ENCODE data around the gene GEMIN4.
"Not testable (repeated sequence)": the region's sequence is repeated elsewhere in the genome, so short reads cannot be mapped to it uniquely, and the experiment has no call there.

The GEMIN4 gene

DNA sequence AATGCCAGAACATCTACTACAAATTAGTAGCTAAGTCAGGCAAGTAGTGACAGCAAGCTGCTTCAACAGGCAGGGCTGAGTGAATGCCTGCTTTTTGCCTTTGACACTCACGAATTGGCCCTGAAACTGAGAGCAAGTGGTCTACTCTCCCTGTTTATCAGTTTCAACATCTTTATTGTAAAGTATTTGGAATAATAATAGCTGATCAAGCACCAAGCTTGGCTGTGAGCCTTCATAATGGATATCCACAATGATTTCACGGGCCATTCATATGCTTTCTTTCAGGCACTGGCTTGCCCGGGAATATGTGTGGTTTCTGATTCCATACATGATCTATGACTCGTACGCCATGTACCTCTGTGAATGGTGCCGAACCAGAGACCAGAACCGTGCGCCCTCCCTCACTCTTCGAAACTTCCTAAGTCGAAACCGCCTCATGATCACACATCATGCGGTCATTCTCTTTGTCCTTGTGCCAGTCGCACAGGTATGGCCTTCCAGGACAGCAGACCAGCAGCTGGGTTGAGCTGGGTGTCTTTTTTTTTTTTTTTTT lies 14.4 kb downstream of the GEMIN4 start:
- DNase-seq: no peak

DNA sequence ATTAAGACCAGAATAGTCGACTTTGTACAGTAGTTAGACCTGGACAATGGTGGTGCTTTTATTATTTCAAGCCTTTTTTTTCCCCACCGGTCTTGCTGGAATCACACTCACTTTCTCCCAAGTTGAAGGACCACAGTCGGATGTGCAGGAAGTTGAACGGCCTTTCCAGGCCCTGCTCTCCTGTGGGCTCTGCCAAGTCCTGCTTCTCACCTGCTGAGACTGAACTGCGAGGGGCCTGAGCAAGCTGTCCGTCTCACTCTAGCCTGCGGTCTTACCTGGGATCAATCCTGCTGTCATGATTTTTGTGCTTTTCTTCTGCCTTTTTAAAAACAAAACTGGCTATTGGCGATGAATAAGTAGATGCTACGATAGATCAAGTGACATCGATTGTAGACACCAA lies 18.3 kb downstream of the GEMIN4 start:
- DNase-seq: no peak

DNA sequence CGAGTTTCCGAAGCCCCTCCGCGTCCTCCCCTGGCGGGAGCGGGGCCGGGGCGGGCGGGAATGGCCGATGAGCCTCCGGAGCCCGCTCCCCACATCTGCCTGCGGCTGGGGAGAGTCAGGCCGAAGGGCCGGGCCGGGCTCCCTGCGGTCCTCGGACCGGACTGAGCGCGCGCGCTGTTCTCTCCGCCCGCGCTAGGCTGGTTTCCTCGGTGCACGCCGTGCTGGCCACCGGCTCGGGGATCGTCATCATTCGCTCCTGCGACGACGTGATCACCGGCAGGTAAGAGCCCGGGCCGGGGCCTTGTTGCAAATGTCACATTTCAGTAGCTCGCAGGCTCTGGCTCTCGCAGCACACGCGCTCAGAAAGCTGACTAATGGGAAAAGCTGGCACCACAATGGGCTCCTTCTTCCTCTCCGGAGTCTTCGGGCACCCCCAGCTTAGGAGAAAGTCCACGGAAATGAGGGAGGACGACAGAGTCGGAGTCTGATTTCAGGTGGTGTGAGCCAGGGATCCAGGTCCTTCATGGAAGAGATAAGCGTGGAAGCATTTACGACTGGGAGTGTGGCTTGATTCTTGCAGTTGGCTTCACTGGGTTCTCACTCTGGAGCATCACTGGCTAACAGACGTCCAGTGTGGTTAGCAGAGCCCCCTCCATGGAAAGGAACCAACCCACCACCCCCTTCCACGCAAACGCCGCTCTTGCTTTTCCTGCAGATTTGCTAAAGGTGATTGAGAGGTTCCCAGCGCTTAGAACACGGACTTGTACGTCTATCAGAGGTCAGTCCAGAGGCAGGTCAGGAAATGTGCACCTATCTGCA lies 19.0 kb downstream of the GEMIN4 start:
- peak; percentile 49 for DNase-seq

DNA sequence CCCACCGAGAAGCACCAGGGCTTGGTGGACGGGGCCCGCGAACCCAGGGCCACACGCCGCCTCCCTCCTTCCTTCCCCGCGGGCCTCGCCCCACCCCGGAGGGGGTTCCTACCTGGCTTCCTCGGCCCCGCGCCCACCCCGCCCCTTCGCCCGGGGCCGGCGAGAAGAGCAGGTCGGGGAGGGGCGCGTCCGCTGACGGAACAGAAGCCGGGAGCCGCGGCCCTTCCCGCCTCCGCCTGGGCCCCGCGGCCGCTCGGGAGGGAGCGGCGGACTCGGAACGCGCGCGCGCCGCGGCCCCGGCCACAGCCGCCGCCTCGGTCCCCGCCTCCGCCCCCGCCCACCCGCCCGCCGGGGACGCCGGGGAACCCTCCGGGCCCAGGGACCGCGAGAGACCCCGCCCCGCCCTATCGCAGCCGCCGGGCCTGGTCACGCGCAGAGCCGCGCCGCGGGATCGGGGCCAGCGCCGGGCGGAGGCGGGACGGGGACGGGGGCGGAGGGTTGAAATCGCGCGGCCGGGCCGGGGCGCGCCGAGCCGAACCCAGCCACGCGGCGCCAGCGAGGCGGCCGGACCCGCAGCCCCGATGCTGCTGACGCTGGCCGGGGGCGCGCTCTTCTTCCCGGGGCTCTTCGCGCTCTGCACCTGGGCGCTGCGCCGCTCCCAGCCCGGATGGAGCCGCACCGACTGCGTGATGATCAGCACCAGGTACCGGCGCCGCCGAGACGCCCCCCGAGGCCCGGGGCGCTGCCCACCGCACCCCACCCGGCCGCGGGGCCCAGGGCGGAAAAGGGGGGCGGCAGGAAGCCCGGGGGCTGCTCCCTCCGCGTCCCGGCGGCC lies 19.8 kb downstream of the GEMIN4 start, which contains the start of gene TLCD3A:
TLCD3A (plus strand) TSS at position 530 of the 835 bp plus-strand sequence; CDS start at position 582, 52 bp downstream.
- DNase-seq: peak; percentile 62

DNA sequence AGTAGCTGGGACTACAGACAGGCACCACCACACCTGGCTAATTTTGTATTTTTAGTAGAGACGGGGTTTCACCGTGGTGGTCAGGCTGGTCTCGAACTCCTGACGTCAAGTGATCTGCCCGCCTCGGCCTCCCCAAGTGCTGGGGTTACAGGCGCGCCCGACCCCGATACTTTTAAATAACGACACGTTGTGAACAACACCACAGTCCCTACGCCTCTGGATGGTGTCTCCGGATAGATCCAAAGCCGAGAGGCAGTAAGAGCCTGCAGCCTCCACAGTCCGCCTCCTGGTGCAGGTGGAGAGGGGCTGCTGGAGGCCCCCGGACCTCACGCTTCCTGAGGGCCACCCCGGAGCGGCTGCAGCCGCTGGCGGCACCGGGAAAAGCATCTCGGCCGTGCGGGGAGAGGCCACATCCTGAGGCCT lies 20.4 kb downstream of the GEMIN4 start:
- no peak for DNase-seq

DNA sequence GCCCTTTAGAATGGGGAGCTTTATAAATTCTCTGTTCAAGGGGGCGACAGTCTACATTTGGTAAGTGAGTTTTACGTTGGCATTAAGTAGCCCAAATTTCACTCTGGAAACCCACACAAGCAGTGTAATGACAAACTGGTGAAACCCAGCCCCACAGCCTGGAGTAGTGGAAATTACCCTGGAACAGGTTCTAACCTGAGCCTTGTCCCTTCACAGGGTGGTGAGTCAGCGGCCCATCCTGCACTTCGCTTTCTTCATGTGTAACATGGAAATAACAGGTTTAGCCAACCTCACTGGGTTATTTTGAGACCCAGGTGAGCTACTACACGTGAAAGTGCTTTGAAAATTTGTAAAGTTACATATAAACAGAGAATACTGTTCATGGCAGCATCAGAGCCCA lies 23.2 kb downstream of the GEMIN4 start:
- no peak for DNase-seq

DNA sequence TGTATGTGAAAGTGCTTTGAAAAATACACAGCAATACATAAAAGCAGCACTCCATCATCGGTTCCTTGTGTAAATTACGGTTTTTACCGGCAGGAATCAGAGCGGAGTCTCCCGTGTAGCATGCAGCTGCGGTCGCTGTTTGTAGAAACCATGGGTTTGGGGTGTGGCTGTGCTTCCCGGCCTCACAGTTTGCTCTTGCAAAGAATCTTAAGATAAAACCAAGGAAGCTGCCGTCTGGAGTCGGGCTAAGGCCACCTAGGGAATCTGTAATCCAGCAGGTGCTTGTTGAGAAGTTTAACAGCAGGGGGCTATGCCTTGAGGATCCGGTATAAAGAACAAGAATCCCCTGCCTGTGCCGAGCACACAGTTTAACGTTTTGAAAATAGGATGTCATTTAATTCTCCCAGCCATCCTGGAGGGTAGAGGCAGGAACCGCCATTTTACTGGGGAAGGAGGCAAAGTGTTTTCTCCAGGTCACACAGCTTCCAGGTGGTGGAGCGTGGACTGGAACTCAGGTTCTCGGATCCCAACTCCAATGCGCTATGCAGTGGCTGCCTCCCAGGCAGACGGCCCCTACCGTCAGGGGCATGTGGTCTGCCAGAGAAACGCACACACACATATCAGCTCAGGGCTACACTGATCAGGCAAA lies 25.7 kb downstream of the GEMIN4 start:
- DNase-seq: no peak

DNA sequence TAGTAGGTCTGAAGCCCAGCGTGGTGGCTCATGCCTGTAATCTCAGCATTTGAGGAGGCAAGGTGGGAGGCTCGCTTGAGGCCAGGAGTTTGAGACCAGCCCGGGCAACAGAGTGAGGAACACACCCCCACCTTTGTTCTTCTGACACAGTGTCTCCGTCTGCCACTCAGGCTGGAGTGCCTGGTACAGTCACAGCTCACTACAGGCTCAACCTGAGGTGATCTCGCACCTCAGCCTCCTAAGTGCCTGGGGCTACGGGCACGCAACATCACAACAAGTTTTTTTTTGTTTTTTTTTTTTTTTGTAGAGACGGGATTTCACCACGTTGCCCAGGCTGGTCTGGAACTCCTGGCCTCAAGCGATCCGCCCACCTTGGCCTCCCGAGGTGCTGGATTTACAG lies 26.3 kb downstream of the GEMIN4 start:
- no peak for DNase-seq

DNA sequence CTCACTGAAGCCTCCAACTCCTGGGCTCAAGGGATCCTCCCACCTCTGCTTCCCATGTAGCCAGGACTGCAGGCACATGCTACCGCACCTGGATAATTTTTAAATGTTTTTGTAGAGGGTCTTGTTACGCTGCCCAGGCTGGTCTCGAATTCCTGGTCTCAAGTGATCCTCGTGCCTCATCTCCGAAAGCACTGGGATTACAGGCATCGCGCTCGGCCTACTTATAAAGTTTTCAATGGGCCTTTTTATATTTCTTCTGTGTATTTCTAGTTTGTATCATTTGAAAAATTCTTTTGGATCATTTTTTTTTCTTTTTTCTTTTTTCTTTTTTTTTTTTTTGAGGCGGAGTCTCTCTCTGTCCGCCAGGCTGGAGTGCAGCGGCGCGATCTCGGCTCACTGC lies 27.0 kb downstream of the GEMIN4 start:
- DNase-seq: no peak

DNA sequence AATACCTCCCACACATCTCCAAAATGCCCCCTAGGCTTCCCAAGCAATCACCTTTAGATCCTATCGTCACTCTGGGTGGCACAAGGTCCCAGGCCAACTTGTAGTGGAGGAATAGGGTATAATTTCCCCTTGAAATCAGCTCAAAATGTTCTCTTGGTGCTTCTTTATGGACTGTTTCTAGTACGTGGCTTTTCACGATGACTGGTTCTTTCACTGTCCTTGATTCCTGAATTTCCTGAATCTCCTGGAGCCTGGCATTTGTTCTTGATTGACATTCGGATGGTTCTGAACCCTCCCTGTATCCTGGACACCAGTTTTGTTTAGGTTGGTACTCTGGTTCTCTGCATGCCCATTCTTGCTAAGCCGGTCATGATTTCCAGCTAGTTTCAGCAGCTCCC lies 30.5 kb downstream of the GEMIN4 start:
- no peak for DNase-seq

DNA sequence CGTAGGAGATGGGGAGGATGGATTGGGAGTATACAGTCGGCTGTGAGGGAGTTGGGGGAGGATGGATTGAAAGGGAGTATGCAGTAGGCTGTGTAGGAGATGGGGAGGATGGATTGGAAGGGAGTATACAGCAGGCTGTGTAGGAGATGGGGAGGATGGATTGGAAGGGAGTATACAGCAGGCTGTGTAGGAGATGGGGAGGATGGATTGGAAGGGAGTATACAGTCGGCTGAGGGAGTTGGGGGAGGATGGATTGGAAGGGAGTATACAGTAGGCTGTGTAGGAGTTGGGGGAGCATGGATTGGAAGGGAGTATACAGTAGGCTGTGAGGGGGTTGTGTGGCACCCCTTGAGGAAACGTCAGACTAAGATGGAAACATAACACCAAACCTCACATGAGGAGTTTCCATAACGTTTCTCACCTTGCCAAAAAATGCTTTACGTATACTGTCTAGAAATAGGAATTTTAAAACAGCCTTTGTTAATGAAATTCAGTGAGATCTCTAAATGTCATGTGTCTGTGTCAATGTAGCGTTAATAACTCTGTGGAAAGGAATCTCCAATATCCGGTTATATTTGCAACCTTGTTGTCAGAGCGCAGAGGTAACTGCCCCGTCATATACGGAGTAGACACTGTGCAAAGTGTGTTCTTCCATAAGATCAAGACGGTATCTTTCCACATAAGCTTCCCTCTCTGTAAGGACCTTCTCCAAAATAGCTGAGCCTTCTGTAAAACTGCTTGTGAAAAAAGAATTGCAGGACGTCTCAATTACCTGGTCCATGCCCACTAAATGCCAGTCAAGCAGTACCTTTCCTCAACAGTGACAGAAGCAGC lies 31.1 kb downstream of the GEMIN4 start:
- DNase-seq: no peak

DNA sequence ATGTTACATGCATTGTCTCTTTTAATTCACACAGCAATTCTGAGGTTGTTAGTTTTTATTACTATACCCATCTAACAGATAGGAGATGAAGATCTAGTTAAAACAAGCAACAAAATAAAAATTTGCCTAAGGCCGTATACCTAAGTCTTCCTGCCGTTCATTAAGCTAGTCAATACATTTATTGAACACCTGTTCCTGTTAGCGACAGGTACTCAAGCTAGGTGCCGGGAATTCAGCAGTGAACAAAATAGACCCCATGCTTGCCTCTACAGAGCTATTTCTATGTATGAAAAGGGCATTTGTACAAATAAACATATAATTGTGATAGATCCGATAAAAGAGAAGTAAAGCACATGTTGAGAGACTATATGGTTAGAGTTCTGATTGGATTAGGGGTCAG lies 34.0 kb downstream of the GEMIN4 start:
- DNase-seq: no peak

DNA sequence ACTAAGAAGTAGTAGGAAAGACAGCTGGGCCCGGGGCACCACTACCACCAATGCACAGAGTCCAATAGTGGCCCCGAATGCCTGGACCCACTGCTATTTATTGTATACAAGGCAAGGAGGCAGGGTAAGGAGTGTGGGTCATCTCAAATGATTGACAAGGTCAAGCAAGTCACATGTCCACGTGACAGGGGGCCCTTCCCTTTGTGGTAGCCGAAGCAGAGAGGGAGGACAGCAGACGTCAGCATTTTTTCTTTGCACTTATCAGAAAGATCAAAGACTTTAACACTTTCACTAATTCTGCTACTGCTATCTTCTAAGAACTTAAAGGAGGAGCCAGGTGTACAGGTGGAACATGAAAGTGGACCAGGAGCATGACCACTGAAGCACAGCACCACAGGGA lies 43.9 kb downstream of the GEMIN4 start:
- no peak for DNase-seq

DNA sequence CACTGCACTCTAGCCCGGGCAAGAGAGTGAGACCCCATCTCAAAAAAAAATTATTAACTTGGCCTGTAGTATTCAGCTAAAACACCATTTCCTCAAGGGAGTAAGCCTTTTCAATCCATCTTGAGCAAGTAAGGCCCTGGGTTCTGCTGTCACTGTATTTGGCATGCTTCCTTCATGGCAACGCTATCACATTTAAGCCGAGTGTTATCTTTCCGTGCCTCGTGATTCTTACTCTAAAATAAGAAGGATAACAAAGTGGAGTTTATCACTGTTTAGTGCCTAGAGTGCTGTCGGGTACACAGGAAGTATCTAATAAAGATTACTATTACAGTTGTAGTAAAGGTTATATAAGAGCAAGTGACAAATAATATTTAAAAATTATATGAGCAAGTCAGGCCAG lies 46.2 kb downstream of the GEMIN4 start:
- DNase-seq: no peak

DNA sequence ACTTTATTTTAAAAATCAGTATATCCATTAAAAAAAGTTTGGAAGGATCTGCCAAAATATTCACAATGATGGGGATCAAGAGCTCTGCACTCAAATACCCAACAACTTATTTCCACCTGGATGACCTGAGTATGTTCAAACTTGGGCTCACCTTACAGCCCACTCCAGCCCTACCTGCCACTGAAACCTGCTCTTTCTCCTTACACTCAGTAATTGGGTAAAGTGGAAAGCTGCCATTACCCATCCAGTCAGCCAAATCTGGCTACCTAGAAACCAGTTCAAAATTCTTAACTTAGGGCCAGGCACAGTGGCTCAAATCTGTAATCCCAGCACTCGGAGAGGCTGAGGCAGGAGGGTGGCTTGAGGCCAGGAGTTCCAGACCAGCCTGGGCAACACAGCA lies 47.1 kb downstream of the GEMIN4 start:
- no peak for DNase-seq

DNA sequence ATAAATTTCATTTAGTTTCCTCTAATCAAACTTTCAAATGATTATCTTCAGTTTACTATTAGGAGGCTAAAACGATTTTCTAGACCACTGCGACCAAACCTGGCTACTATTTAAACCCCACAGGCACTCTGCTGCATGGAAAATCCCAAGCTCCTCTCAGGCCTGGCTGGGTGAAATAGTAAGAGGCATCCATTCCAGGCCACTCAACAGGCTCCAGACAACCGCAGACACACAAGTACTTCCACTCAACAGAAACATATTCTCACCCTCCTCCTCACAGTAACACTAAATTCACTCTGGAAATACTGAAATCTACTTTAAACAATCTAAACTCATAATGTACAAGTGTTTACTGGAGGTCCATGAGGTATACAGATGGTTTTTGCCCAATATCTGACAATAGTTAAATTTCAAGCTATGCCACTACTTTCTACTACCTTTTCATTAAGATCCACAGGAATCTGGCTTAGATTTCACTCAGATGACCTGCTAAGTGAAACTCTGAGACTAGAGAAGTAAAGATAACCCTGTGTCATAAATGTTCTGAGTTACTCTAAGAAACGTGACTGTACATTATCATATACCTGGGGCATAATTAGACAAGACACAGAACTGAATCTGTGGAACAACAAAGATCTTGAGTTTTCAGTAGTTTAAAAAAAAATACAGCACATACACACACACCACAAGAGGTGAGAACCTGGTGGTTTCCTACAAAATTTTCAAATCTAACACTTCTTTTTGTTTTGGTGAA lies 47.8 kb downstream of the GEMIN4 start:
- no peak for DNase-seq

DNA sequence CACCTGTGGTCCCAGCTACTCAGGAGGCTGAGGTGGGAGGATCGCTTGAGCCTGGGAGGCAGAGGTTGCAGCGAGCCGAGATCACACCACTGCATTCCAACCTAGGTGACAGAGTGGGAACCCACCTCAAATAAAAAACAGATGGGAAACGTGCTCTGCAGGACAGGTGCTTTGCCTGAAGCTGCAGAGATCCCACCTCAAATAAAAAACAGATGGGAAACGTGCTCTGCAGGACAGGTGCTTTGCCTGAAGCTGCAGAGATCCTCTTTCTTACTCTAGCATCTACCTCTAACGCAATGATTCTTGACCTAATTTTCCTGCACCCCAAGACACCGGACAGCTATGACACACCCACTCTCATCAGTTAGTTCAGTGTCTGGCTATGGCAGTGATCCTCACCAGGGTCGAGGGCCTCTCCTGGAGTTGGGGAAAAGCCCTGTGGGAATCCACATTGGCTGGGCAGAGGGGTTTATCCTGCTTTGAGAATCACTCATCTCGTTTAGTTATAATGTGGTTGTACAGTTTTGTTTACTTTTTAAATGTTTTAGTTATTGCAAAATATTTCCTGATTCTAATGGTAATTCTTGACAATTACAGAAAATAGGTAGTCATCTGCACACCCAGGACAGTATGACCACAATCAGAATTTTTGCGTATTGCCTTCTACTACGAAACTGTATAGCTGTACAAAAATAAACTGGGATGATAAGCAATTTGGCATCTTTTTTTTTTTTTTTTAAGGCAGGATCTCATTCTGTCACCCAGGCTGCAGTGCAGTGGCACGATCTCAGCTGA lies 48.8 kb downstream of the GEMIN4 start:
- DNase-seq: peak; percentile 15

DNA sequence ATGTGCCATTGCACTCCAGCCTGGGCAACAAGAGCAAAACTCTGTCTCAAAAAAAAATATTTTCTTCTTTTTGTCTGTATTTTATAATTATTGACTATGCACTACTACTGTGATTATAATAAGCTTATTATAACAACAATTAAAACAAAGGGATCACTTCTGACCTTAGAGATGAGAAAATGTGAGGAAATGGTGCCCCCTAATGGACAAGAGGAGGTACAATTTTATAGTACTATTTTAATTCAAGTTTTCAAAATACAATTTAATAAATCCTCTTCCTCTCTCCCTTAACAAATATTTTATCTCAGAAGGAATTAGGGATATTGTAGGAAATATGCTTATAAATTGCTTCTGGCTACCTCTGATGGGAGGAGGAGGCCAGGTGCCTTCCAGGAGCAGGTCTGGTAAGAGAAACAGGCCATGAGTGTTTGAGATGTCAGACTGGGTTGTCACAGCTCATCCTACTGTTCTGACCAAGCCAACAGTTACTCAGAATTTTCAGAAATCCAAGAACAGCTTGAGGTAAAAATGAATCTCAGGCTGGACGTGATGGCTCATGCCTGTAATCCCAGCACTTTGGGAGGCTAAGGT lies 51.5 kb downstream of the GEMIN4 start:
- DNase-seq: peak; percentile 49

DNA sequence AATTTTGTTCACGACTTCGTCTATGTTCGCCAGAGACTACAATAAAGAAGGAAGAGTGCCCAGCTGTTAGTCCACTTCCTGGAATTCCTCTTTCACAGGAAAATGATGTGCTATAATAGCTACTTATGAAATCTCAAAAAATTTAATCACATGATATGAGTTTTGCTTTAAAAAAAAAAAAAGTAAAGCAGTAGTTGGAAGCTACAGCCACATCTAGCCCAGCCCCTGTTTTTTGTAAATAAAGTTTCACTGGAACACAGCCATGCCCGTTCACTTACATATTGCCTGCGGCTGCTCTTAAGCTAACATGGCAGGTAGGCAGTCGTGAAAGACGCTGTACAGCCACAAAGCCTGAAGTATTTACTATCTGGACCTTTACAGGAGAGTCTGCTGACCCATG lies 52.7 kb downstream of the GEMIN4 start:
- DNase-seq: no peak

DNA sequence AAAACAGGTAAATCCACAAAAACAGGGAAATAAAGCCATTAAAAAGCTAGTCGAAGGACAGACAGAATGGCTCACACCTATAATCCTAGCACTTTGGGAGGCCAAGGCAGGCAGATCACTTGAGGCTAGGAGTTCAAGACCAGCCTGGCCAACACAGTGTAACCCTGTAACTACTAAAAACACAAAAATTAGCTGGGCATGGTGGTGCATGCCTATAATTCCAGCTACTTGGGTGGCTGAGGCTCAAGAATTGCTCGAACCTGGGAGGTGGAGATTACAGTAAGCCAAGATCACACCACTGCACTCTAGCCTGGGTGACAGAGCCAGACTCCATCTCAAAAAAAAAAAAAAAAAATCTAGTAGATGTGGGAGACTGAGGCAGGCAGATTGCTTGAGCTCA lies 54.0 kb downstream of the GEMIN4 start:
- not testable (repeated sequence) for DNase-seq
